ENCODE measurements around the gene TRIM13. TPM values are rescaled to one million over a fixed set of nuclear protein-coding genes. Genes with fewer than 3 reads are reported as not detected.

Gene TRIM13
- total RNA-seq, 3 donors from 2014 or later (not counting 1 experiment from before 2014, with no cell fraction given): 18.9 to 22.1 (median 20.6) TPM

GRCh38 chr13:50001287-50001686, 4.4 kb downstream of the TRIM13 start:
- Histone ChIP-seq H3K36me3 (ENCODE audit: control insufficient read depth, insufficient read depth, low read length) (peaks cover 32% of the 10 kb centered on the region), H3K4me1 (ENCODE audit: control insufficient read depth, insufficient read depth, low read length) (peaks cover 11% of the 10 kb centered on the region), H3K27me3 (ENCODE audit: control insufficient read depth, insufficient read depth, low read length) (no peaks in the 10 kb centered on the region), H3K4me3 (ENCODE audit: low read length) (no peak overlapping the region), H3K9me3 (ENCODE audit: control insufficient read depth, insufficient read depth, low read length) (no peaks in the 10 kb centered on the region), H3K27ac (ENCODE audit: low read length) (no peak overlapping the region)
- no peak for TF ChIP-seq CTCF (IDR thresholded peaks at IDR 0.05)
- WGBS (ENCODE audit: insufficient coverage): 53% methylated on average over 1 of the region's 1 CpG
- intact Hi-C loops (cut with micrococcal nuclease): no loop called here
- no peaks in the 10 kb centered on the region for H3K27me3 Mint-ChIP-seq (ENCODE audit: low read depth in 2 of 2)
- no peak overlapping the region for H3K4me3 Mint-ChIP-seq
- H3K4me1 Mint-ChIP-seq: peaks cover 28 to 44% of the 10 kb centered on the region in 2 donors
- H3K27ac Mint-ChIP-seq: peak overlapping the region in 1 of 2 donors; percentile 46
- DNase-seq (no peak), ATAC-seq (no peak)
- no peaks in the 10 kb centered on the region for H3K36me3 Mint-ChIP-seq
- no peaks in the 10 kb centered on the region for H3K9me3 Mint-ChIP-seq

GRCh38 chr13:50006426-50007135, 9.7 kb downstream of the TRIM13 start:
- peaks cover 24 to 27% of the 10 kb centered on the region in 2 donors for H3K4me1 Mint-ChIP-seq
- H3K36me3 ChIP-seq (ENCODE audit: control insufficient read depth, insufficient read depth, low read length): peaks cover 20% of the 10 kb centered on the region
- no peak for DNase-seq

GRCh38 chr13:50011461-50011860, 14.6 kb downstream of the TRIM13 start:
- ATAC-seq (no peak), DNase-seq (no peak)
- Histone ChIP-seq H3K9me3 (ENCODE audit: control insufficient read depth, insufficient read depth, low read length) (no peaks in the 10 kb centered on the region), H3K36me3 (ENCODE audit: control insufficient read depth, insufficient read depth, low read length) (peaks cover 46% of the 10 kb centered on the region), H3K4me3 (ENCODE audit: low read length) (no peak overlapping the region), H3K4me1 (ENCODE audit: control insufficient read depth, insufficient read depth, low read length) (no peaks in the 10 kb centered on the region), H3K27ac (ENCODE audit: low read length) (no peak overlapping the region), H3K27me3 (ENCODE audit: control insufficient read depth, insufficient read depth, low read length) (no peaks in the 10 kb centered on the region)
- H3K4me1 Mint-ChIP-seq: peaks cover 30 to 45% of the 10 kb centered on the region in 2 donors
- no peaks in the 10 kb centered on the region for H3K36me3 Mint-ChIP-seq
- no peaks in the 10 kb centered on the region for H3K27me3 Mint-ChIP-seq (ENCODE audit: low read depth in 2 of 2)
- WGBS (ENCODE audit: insufficient coverage): no CpG with 5 or more reads among the region's 1 CpG
- intact Hi-C loops (cut with micrococcal nuclease): no loop called here
- peak overlapping the region; percentile 65 to 75 for H3K27ac Mint-ChIP-seq
- no peak overlapping the region for H3K4me3 Mint-ChIP-seq
- no peak for TF ChIP-seq CTCF (IDR thresholded peaks at IDR 0.05)
- H3K9me3 Mint-ChIP-seq: no peaks in the 10 kb centered on the region

More at GRCh38 chr13:50006426-50007135, 9.7 kb downstream of the TRIM13 start:
- no peak for ATAC-seq
- H3K27ac ChIP-seq (ENCODE audit: low read length): no peak overlapping the region
- Mint-ChIP-seq H3K9me3 (no peaks in the 10 kb centered on the region), H3K27ac (peak overlapping the region; percentile 52), H3K4me3 (no peak overlapping the region), H3K36me3 (no peaks in the 10 kb centered on the region), H3K27me3 (ENCODE audit: low read depth in 2 of 2) (no peaks in the 10 kb centered on the region)
- no peaks in the 10 kb centered on the region for H3K27me3 ChIP-seq (ENCODE audit: control insufficient read depth, insufficient read depth, low read length)
- no peak for TF ChIP-seq CTCF (IDR thresholded peaks at IDR 0.05)
- 94% methylated on average over 7 of the region's 7 CpGs for WGBS (ENCODE audit: insufficient coverage)
- H3K4me3 ChIP-seq (ENCODE audit: low read length): no peak overlapping the region
- intact Hi-C loops (cut with micrococcal nuclease): no loop called here
- H3K4me1 ChIP-seq (ENCODE audit: control insufficient read depth, insufficient read depth, low read length): no peaks in the 10 kb centered on the region
- H3K9me3 ChIP-seq (ENCODE audit: control insufficient read depth, insufficient read depth, low read length): no peaks in the 10 kb centered on the region
